H9 (cell line): ENCODE measurements around the gene TNS2. TPM values are rescaled to one million over a fixed set of nuclear protein-coding genes. Genes with fewer than 3 reads are reported as not detected.

Experiments
- DNase-seq: peaks from one replicate; pipeline ENCODE4 v3.0.0-alpha.2; 2017
- H2AFZ ChIP-seq: one replicate; pipeline ENCODE4 v1.6.1; 2013; ENCODE audit warnings: mild to moderate bottlenecking, low read length, control low read depth, moderate library complexity
- H2AK5ac ChIP-seq: 2 replicates; pipeline ENCODE4 v1.6.1; 2013; ENCODE audit warnings: low read length, control low read depth, mixed read lengths; ENCODE audit not compliant: insufficient read length
- H2BK120ac ChIP-seq: one replicate; pipeline ENCODE4 v1.6.1; 2013; ENCODE audit warnings: low read depth, mild to moderate bottlenecking, low read length, control low read depth, inconsistent platforms; ENCODE audit not compliant: poor library complexity, severe bottlenecking
- H2BK12ac ChIP-seq: 2 replicates; pipeline ENCODE4 v1.6.1; 2013; ENCODE audit warnings: low read length, control low read depth, mixed read lengths, low read depth; ENCODE audit not compliant: insufficient read length
- H2BK15ac ChIP-seq: 2 replicates; pipeline ENCODE4 v1.6.1; 2013; ENCODE audit warnings: low read depth, low read length, control low read depth
- H2BK20ac ChIP-seq: one replicate; pipeline ENCODE4 v1.6.1; 2013; ENCODE audit warnings: low read depth, mild to moderate bottlenecking, low read length, control low read depth, inconsistent platforms; ENCODE audit not compliant: poor library complexity, severe bottlenecking
- H2BK5ac ChIP-seq: 2 replicates; pipeline ENCODE4 v1.6.1; 2013; ENCODE audit warnings: low read length, control low read depth, mixed read lengths; ENCODE audit not compliant: insufficient read length
- H3K14ac ChIP-seq: 2 replicates; pipeline ENCODE4 v1.6.1; 2013; ENCODE audit warnings: low read length, control low read depth; ENCODE audit not compliant: insufficient read depth
- H3K18ac ChIP-seq: 2 replicates; pipeline ENCODE4 v1.6.1; 2013; ENCODE audit warnings: low read depth, mild to moderate bottlenecking, mixed read lengths, low read length, control low read depth; ENCODE audit not compliant: insufficient read length
- H3K23ac ChIP-seq: 2 replicates; pipeline ENCODE4 v1.6.1; 2013; ENCODE audit warnings: low read length, control low read depth, mixed read lengths, low read depth; ENCODE audit not compliant: insufficient read length
- H3K23me2 ChIP-seq: 2 replicates; pipeline ENCODE4 v1.6.1; 2013; ENCODE audit warnings: low read depth, mild to moderate bottlenecking, mixed read lengths, low read length, control low read depth; ENCODE audit not compliant: insufficient read length, poor library complexity, severe bottlenecking
- H3K27ac ChIP-seq: 2 replicates; pipeline ENCODE4 v1.5.1; 2013; ENCODE audit warnings: low read length, control low read depth, mixed read lengths, low read depth; ENCODE audit not compliant: insufficient read length
- H3K27me3 ChIP-seq: 2 replicates; pipeline ENCODE4 v1.6.1; 2013; ENCODE audit warnings: low read length, control low read depth, inconsistent platforms; ENCODE audit not compliant: insufficient read depth
- H3K4ac ChIP-seq: 2 replicates; pipeline ENCODE4 v1.6.1; 2013; ENCODE audit warnings: low read depth, mild to moderate bottlenecking, control low read depth, inconsistent platforms, low read length, moderate library complexity
- H3K4me1 ChIP-seq: 2 replicates; pipeline ENCODE4 v1.6.1; 2013; ENCODE audit warnings: low read length, control low read depth, inconsistent platforms; ENCODE audit not compliant: insufficient read depth
- H3K4me2 ChIP-seq: 2 replicates; pipeline ENCODE4 v1.6.1; 2013; ENCODE audit warnings: low read length, control low read depth, mixed read lengths; ENCODE audit not compliant: insufficient read length, insufficient read depth
- H3K56ac ChIP-seq: 2 replicates; pipeline ENCODE4 v1.6.1; 2013; ENCODE audit warnings: low read depth, mild to moderate bottlenecking, mixed read lengths, low read length, control low read depth; ENCODE audit not compliant: insufficient read length
- H3K79me1 ChIP-seq: 2 replicates; pipeline ENCODE4 v1.6.1; 2013; ENCODE audit warnings: low read depth, mild to moderate bottlenecking, moderate library complexity, low read length, control low read depth, inconsistent platforms; ENCODE audit not compliant: insufficient read depth, poor library complexity, severe bottlenecking
- H3K79me2 ChIP-seq: 2 replicates; pipeline ENCODE4 v1.6.1; 2013; ENCODE audit warnings: low read length, control low read depth, inconsistent platforms; ENCODE audit not compliant: insufficient read depth
- H3K9ac ChIP-seq: 2 replicates; pipeline ENCODE4 v1.6.1; 2013; ENCODE audit warnings: low read length, control low read depth, mixed read lengths; ENCODE audit not compliant: insufficient read length; ENCODE audit errors: extremely low read depth
- H3K9me3 ChIP-seq: one replicate; pipeline ENCODE4 v1.6.1; 2013; ENCODE audit warnings: low read depth, low read length, inconsistent platforms; ENCODE audit not compliant: control insufficient read depth
- H3T11ph ChIP-seq: one replicate; pipeline ENCODE4 v1.6.1; 2013; ENCODE audit warnings: mild to moderate bottlenecking, low read length, control low read depth, inconsistent platforms
- H4K20me1 ChIP-seq: one replicate; pipeline ENCODE4 v1.6.1; 2013; ENCODE audit not compliant: control insufficient read depth, insufficient read length, insufficient read depth
- H4K5ac ChIP-seq: 2 replicates; pipeline ENCODE4 v1.6.1; 2013; ENCODE audit warnings: low read depth, mild to moderate bottlenecking, mixed read lengths, low read length, control low read depth; ENCODE audit not compliant: insufficient read length
- H4K8ac ChIP-seq: replicated peaks from 2 replicates; pipeline ENCODE4 v1.6.1; 2013; ENCODE audit warnings: low read length, control low read depth, mixed read lengths, low read depth; ENCODE audit not compliant: insufficient read length
- H4K91ac ChIP-seq: 2 replicates; pipeline ENCODE4 v1.6.1; 2013; ENCODE audit warnings: low read depth, mild to moderate bottlenecking, moderate library complexity, mixed read lengths, low read length, control low read depth; ENCODE audit not compliant: insufficient read length
- H3K27ac Mint-ChIP-seq, 3 experiments: 2 replicates in 2 of 3; 3 replicates in 1 of 3; pipeline ENCODE4 v1.8.0; 2020 to 2021; ENCODE audit warnings: mixed read lengths in 3 of 3, mild to moderate bottlenecking in 1 of 3, moderate library complexity in 1 of 3
- H3K27me3 Mint-ChIP-seq: 2 replicates; pipeline ENCODE4 v1.8.0; 2021; ENCODE audit warnings: low read depth, mild to moderate bottlenecking, moderate library complexity, mixed read lengths
- H3K36me3 Mint-ChIP-seq, 3 experiments: 2 replicates in 2 of 3; 3 replicates in 1 of 3; pipeline ENCODE4 v1.8.0; 2020 to 2021; ENCODE audit warnings: low read depth in 3 of 3, mixed read lengths in 3 of 3; ENCODE audit not compliant: insufficient read depth in 1 of 3
- H3K4me1 Mint-ChIP-seq, 2 experiments: 2 replicates each; pipeline ENCODE4 v1.8.0; 2020; ENCODE audit warnings: mixed read lengths in 2 of 2
- H3K4me3 Mint-ChIP-seq, 2 experiments: 2 replicates in 1 of 2; 3 replicates in 1 of 2; pipeline ENCODE4 v1.8.0; 2020 to 2021; ENCODE audit warnings: mild to moderate bottlenecking in 2 of 2, mixed read lengths in 2 of 2, moderate library complexity in 1 of 2
- H3K9me3 Mint-ChIP-seq, 2 experiments: 2 replicates in 1 of 2; 3 replicates in 1 of 2; pipeline ENCODE4 v1.8.0; 2020; ENCODE audit warnings: mild to moderate bottlenecking in 2 of 2, mixed read lengths in 2 of 2, moderate library complexity in 1 of 2
- CTCF ChIP-seq: fragments of 200-600 bp; sonication (generic); conservative IDR thresholded peaks from 3 replicates; pipeline ENCODE4 v1.8.0; 2021; ENCODE audit warnings: antibody characterized with exemption, mild to moderate bottlenecking
- WGBS: extraction: QIAGEN DNeasy Blood & Tissue Kit; methylation state at CpG from one replicate; pipeline ENCODE4 v1.1.7; 2013; ENCODE audit warnings: missing lambda C conversion rate, low lambda C conversion rate, mixed read lengths; ENCODE audit not compliant: insufficient read length; ENCODE audit errors: extremely low coverage; 5-methylcytosine and 5-hydroxymethylcytosine counted together
- total RNA-seq: library from RNA; stranded (reverse); gene quantifications from 2 replicates; pipeline ENCODE4 v1.2.1, GENCODE V29; 2021

The TNS2 gene
- total RNA-seq, 1 experiment from 2014 or later: 4.5 TPM

- no peak overlapping the region for H2BK20ac ChIP-seq
- H3K36me3 Mint-ChIP-seq: no peaks in the 10 kb centered on the region
- no CpG with 5 or more reads among the region's 6 CpGs for whole genome bisulfite sequencing
- no peak overlapping the region for H2BK15ac ChIP-seq
- no peaks in the 10 kb centered on the region for H3K79me2 ChIP-seq
- no peak overlapping the region for H2BK12ac ChIP-seq
- H4K5ac ChIP-seq: no peak overlapping the region
- peaks cover 2 to 14% of the 10 kb centered on the region in 2 experiments; a peak in 3 of 4 replicates for H3K4me1 Mint-ChIP-seq
- no peak overlapping the region for H2BK120ac ChIP-seq
- H2AK5ac ChIP-seq: no peak overlapping the region
- H3K4me2 ChIP-seq: no peak overlapping the region
- no peak overlapping the region for H3K23ac ChIP-seq
- no peak for TF ChIP-seq CTCF
- no peak overlapping the region for H3K18ac ChIP-seq
- H3K56ac ChIP-seq: no peak overlapping the region
- no peak overlapping the region for H4K91ac ChIP-seq
- H4K8ac ChIP-seq: no peak overlapping the region
- no peak overlapping the region for H3K4me3 Mint-ChIP-seq
- H2BK5ac ChIP-seq: no peak overlapping the region
- H3K9me3 ChIP-seq: no peaks in the 10 kb centered on the region
- no peak overlapping the region for H3T11ph ChIP-seq
- no peak overlapping the region for H3K27ac Mint-ChIP-seq
- H3K79me1 ChIP-seq: no peaks in the 10 kb centered on the region
- H3K4ac ChIP-seq: no peak overlapping the region
- no peak overlapping the region for H2AFZ ChIP-seq
- no peaks in the 10 kb centered on the region for H4K20me1 ChIP-seq
- no peak overlapping the region for H3K9ac ChIP-seq
- no peak overlapping the region for H3K14ac ChIP-seq
- H3K27me3 Mint-ChIP-seq: peaks cover 81% of the 10 kb centered on the region
- H3K27ac ChIP-seq: no peak overlapping the region
- H3K27me3 ChIP-seq: no peaks in the 10 kb centered on the region
- no peaks in the 10 kb centered on the region for H3K23me2 ChIP-seq
- no peak for DNase-seq
- peaks cover 0 to 3% of the 10 kb centered on the region in 2 experiments; a peak in 1 of 5 replicates for H3K9me3 Mint-ChIP-seq
- H3K4me1 ChIP-seq: no peaks in the 10 kb centered on the region; the same call in 1 of the 2 replicates
Observed at GRCh38 chr12:53090105-53090504, 40.2 kb downstream of the TNS2 start.
